Gastroesophageal sphincter (tissue), 4 donors: ENCODE data around the gene AKAP6. TPM values are rescaled to one million over a fixed set of nuclear protein-coding genes. Genes with fewer than 3 reads are reported as not detected.

Experiments used
- ATAC-seq: fragments of 150-250 bp; one replicate; pipeline ENCODE4 v1.9.1; 2016; ENCODE audit warnings: mild to moderate bottlenecking, moderate library complexity
- H3K27ac ChIP-seq, 4 donors: fragments of 200-600 bp; sonication (generic) in 3 of 4; 1 replicate in 3 of 4; 2 replicates in 1 of 4; pipeline ENCODE4 v1.5.1; 2016 to 2019
- H3K27me3 ChIP-seq: fragments of 200-600 bp; sonication (generic); one replicate; pipeline ENCODE4 v1.5.1; 2019
- H3K36me3 ChIP-seq, 2 donors: fragments of 200-600 bp; sonication (generic); one replicate each; pipeline ENCODE4 v1.5.1; 2019; ENCODE audit warnings: control low read depth in 1 of 2
- H3K4me1 ChIP-seq, 3 donors: fragments of 200-600 bp; sonication (generic); 1 replicate in 2 of 3; 2 replicates in 1 of 3; pipeline ENCODE4 v1.5.1; 2016 to 2019; ENCODE audit warnings: control low read depth in 2 of 3
- H3K4me3 ChIP-seq, 2 donors: fragments of 200-600 bp; sonication (generic); one replicate each; pipeline ENCODE4 v1.5.1; 2019; ENCODE audit warnings: mild to moderate bottlenecking in 1 of 2, moderate library complexity in 1 of 2
- H3K9me3 ChIP-seq, 3 donors: fragments of 200-600 bp; sonication (generic); one replicate each; pipeline ENCODE4 v1.5.1; 2017 to 2019; ENCODE audit warnings: control low read depth in 2 of 3
- CTCF ChIP-seq, 4 experiments: fragments of 200-600 bp in 2 of 4; fragments of 450-650 bp in 2 of 4; sonication (generic) in 1 of 4; IDR thresholded peaks; one replicate each; pipeline ENCODE4 v1.5.1; 2017 to 2019; ENCODE audit warnings: antibody characterized with exemption in 4 of 4, mild to moderate bottlenecking in 2 of 4, moderate library complexity in 2 of 4
- EP300 ChIP-seq: sonication (generic); formaldehyde crosslinking; IDR thresholded peaks from one replicate; pipeline ENCODE4 v1.6.1; 2017; ENCODE audit warnings: antibody characterized with exemption, mild to moderate bottlenecking
- POLR2A ChIP-seq, 2 donors: fragments of 450-650 bp; IDR thresholded peaks; one replicate each; pipeline ENCODE4 v1.6.1; 2017; ENCODE audit warnings: antibody characterized with exemption in 2 of 2, mild to moderate bottlenecking in 2 of 2, moderate library complexity in 1 of 2
- POLR2AphosphoS5 ChIP-seq: sonication (generic); formaldehyde crosslinking; IDR thresholded peaks from one replicate; pipeline ENCODE4 v1.6.1; 2017; ENCODE audit warnings: antibody characterized with exemption
- WGBS, 2 donors: methylation state at CpG; one replicate each; pipeline ENCODE4 v1.1.5; 2018; ENCODE audit warnings: low coverage in 1 of 2; 5-methylcytosine and 5-hydroxymethylcytosine counted together
- total RNA-seq, 4 donors: library from RNA; depleted of rRNA; stranded (reverse); fragments of >200 nt; gene quantifications; one replicate each; pipeline ENCODE4 v1.1.0, GENCODE V29; 2016

Gene AKAP6
- total RNA-seq, 4 donors from 2014 or later = 33.1 to 65.4 (median 45.0) TPM

DNA sequence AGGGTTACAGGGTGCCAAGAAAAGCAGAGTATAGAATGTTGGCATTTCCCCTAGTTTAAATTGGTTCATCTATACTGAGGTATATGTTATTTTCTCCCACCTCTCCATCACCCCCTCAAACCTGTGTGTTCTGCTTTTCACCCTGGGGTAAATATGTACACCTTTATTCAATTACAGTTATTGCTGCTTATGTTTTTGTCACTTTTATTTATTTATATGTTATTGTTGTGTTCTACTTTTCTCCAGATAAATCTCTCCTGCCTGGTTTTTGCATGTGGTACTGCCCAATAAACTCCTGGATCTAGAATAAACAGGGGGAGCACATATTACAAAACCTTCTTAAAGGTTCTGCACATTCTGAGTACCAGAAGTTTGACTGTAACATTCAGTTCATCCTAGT, 487.5 kb downstream of the AKAP6 start:
- TF ChIP-seq CTCF (IDR thresholded peaks at IDR 0.05) (no peak), POLR2AphosphoS5 (no peak), EP300 (no peak), POLR2A (IDR thresholded peaks at IDR 0.05) (no peak)
- H3K4me3 ChIP-seq = no peak overlapping the region
- H3K27me3 ChIP-seq = no peaks in the 10 kb centered on the region
- ATAC-seq = no peak
- H3K36me3 ChIP-seq = peaks cover 1 to 4% of the 10 kb centered on the region in 2 donors
- no peaks in the 10 kb centered on the region for H3K9me3 ChIP-seq
- H3K4me1 ChIP-seq = peaks cover 0 to 26% (median 0%) of the 10 kb centered on the region in 3 donors
- no peak overlapping the region for H3K27ac ChIP-seq

GRCh38 chr14:32817780-32818179, 488.7 kb downstream of the AKAP6 start:
- Histone ChIP-seq H3K4me3 (no peak overlapping the region), H3K36me3 (peaks cover 3 to 13% of the 10 kb centered on the region in 2 donors), H3K9me3 (no peaks in the 10 kb centered on the region), H3K4me1 (peaks cover 0 to 26% (median 0%) of the 10 kb centered on the region in 3 donors), H3K27me3 (no peaks in the 10 kb centered on the region), H3K27ac (no peak overlapping the region)
- WGBS, 2 donors = 68 to 69% methylated on average over 2 of the region's 2 CpGs
- no peak for ATAC-seq
- no peak for TF ChIP-seq POLR2AphosphoS5
- no peak for TF ChIP-seq POLR2A (IDR thresholded peaks at IDR 0.05)
- no peak for TF ChIP-seq EP300
- no peak for TF ChIP-seq CTCF (IDR thresholded peaks at IDR 0.05)

DNA sequence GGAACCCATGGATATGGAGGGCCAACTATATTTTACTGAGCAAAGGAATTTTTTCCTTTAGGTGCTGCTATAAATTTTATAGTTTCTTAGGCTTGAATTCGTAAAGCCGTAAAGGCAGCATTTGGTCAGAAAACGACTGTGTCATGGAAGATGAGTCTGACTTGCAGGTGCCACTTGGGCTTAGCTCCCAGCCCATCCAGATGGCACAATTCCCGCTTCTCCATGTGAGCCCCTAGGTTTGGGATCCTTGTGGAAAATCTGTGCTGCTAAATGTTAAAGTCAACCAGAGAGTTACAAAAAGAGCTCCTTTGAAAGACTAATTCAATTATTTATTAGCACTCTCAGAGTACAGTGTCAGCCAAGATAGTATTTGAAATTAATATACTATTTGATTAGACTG, 489.5 kb downstream of the AKAP6 start:
- Histone ChIP-seq H3K36me3 (peaks cover 3 to 13% of the 10 kb centered on the region in 2 donors), H3K27ac (no peak overlapping the region), H3K27me3 (no peaks in the 10 kb centered on the region), H3K9me3 (no peaks in the 10 kb centered on the region), H3K4me3 (no peak overlapping the region), H3K4me1 (peaks cover 0 to 19% (median 0%) of the 10 kb centered on the region in 3 donors)
- ATAC-seq = no peak
- TF ChIP-seq CTCF (IDR thresholded peaks at IDR 0.05) (no peak), EP300 (no peak), POLR2AphosphoS5 (no peak), POLR2A (IDR thresholded peaks at IDR 0.05) (no peak)
- WGBS, 2 donors = 89 to 100% methylated on average over 3 of the region's 4 CpGs

DNA sequence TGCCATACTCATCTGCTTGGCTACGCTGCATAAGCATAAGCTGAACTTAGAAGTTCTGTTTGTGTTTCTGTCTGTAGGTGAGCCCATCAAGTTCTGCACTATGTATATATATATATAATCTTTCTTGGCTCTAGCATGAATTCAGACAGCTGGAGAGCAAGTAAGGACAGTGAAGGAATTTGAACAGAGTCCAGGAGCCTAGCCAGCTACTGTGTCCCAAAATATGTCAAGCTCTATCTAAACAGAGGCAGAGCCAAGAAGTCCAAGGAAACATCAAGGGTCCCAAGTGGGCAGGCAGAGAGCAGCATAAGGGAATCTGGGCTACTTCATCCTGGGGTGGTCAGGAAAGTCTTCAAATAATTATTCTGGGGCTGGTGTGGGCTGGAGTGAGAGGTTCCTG, 491.1 kb downstream of the AKAP6 start:
- Histone ChIP-seq H3K27ac (no peak overlapping the region), H3K4me1 (peaks cover 0 to 11% (median 0%) of the 10 kb centered on the region in 3 donors), H3K27me3 (no peaks in the 10 kb centered on the region), H3K9me3 (no peaks in the 10 kb centered on the region), H3K4me3 (no peak overlapping the region), H3K36me3 (peaks cover 3 to 15% of the 10 kb centered on the region in 2 donors)
- ATAC-seq = no peak
- no peak for TF ChIP-seq CTCF (IDR thresholded peaks at IDR 0.05)
- no peak for TF ChIP-seq POLR2A (IDR thresholded peaks at IDR 0.05)
- no peak for TF ChIP-seq POLR2AphosphoS5
- TF ChIP-seq EP300 = no peak
- no CpG with 5 or more reads among the region's 1 CpG for WGBS, 2 donors

GRCh38 chr14:32820682-32821081, 491.6 kb downstream of the AKAP6 start:
- Histone ChIP-seq H3K4me3 (no peak overlapping the region), H3K4me1 (peaks cover 0 to 11% (median 0%) of the 10 kb centered on the region in 3 donors), H3K36me3 (peaks cover 3 to 15% of the 10 kb centered on the region in 2 donors), H3K27ac (no peak overlapping the region), H3K27me3 (no peaks in the 10 kb centered on the region), H3K9me3 (no peaks in the 10 kb centered on the region)
- no peak for ATAC-seq
- no peak for TF ChIP-seq EP300
- TF ChIP-seq POLR2AphosphoS5 = no peak
- no peak for TF ChIP-seq CTCF (IDR thresholded peaks at IDR 0.05)
- no peak for TF ChIP-seq POLR2A (IDR thresholded peaks at IDR 0.05)
